Endothelial cell of umbilical vein (primary cell): ENCODE measurements around the gene MYO5B. TPM values are rescaled to one million over a fixed set of nuclear protein-coding genes. Genes with fewer than 3 reads are reported as not detected.

Experiments used
- BruUV-seq: library from RNA; stranded (reverse); fragments of 400-500 nt; replicated peaks from 2 replicates; lab custom pipeline; 2021; lab: Mats Ljungman, UMichigan
- CTCF ChIA-PET: fragments of 300-600, 350-600 bp; sonication (Branson Sonifier 250); formaldehyde crosslinking; loops from one replicate; lab custom pipeline; 2021; ENCODE audit warnings: antibody characterized with exemption, inconsistent platforms; lab: Charles Lee
- POLR2A ChIA-PET: fragments of 300-600, 350-600 bp; sonication (Branson Sonifier 250); formaldehyde crosslinking; loops from one replicate; lab custom pipeline; 2021; ENCODE audit warnings: antibody characterized with exemption, inconsistent platforms; lab: Charles Lee
- DNase-seq: peaks from one replicate; pipeline ENCODE4 v3.0.0-alpha.2; 2011; ENCODE audit warnings: low read depth, low spot score
- FAIRE-seq: peaks from 2 replicates; lab custom pipeline; 2011; peaks lifted over from hg19 to GRCh38; lab: Jason Lieb, UNC
- H2AFZ ChIP-seq: 2 replicates; pipeline ENCODE4 v1.6.0; 2012; ENCODE audit warnings: low read depth, low read length, control low read depth, inconsistent platforms
- H3K27ac ChIP-seq: 2 replicates; pipeline ENCODE4 v1.5.1; 2011; ENCODE audit warnings: low read depth, mild to moderate bottlenecking, control low read depth, low read length, moderate library complexity; ENCODE audit not compliant: insufficient read depth
- H3K27me3 ChIP-seq, 2 experiments: 2 replicates each; pipeline versions ENCODE4 v1.6.0 to v1.6.1; 2011; ENCODE audit warnings: low read length in 2 of 2, mixed read lengths in 1 of 2; ENCODE audit not compliant: control insufficient read depth in 2 of 2, insufficient read depth in 2 of 2
- H3K36me3 ChIP-seq, 2 experiments: 2 replicates in 1 of 2; 3 replicates in 1 of 2; pipeline ENCODE4 v1.5.1; 2011; ENCODE audit warnings: low read length in 2 of 2, mild to moderate bottlenecking in 1 of 2, moderate library complexity in 1 of 2; ENCODE audit not compliant: control insufficient read depth in 2 of 2, insufficient read depth in 2 of 2; ENCODE audit errors: extremely low read depth in 1 of 2
- H3K4me1 ChIP-seq: 3 replicates; pipeline ENCODE4 v1.5.1; 2011; ENCODE audit warnings: mild to moderate bottlenecking, low read length; ENCODE audit not compliant: control insufficient read depth, insufficient read depth; ENCODE audit errors: extremely low read depth
- H3K4me2 ChIP-seq: 2 replicates; pipeline ENCODE4 v1.6.1; 2011; ENCODE audit warnings: low read length, control low read depth, mixed read lengths; ENCODE audit not compliant: insufficient read depth
- H3K4me3 ChIP-seq, 3 experiments: fragments of 200-600 bp in 1 of 3; sonication (generic), shearing (Covaris generic) in 1 of 3; replicated peaks in 1 of 3; 2 replicates each; pipeline ENCODE4 v1.5.1; 2011 to 2016; ENCODE audit warnings: control low read depth in 3 of 3, low read length in 3 of 3, mild to moderate bottlenecking in 2 of 3, inconsistent platforms in 1 of 3, low read depth in 1 of 3, moderate library complexity in 1 of 3; ENCODE audit not compliant: insufficient read depth in 1 of 3
- H3K79me2 ChIP-seq: 2 replicates; pipeline ENCODE4 v1.6.0; 2012; ENCODE audit warnings: low read length, inconsistent platforms; ENCODE audit not compliant: control insufficient read depth, insufficient read depth
- H3K9ac ChIP-seq: replicated peaks from 2 replicates; pipeline ENCODE3; 2011; ENCODE audit warnings: low read length, control low read depth; ENCODE audit not compliant: insufficient read depth; ENCODE audit errors: extremely low read depth
- H3K9me1 ChIP-seq: replicated peaks from 3 replicates; pipeline ENCODE4 v1.6.0; 2011; ENCODE audit warnings: mild to moderate bottlenecking, low read length; ENCODE audit not compliant: control insufficient read depth, insufficient read depth; ENCODE audit errors: extremely low read depth
- H3K9me3 ChIP-seq: replicated peaks from 2 replicates; pipeline ENCODE4 v1.5.1; 2012; ENCODE audit warnings: low read length, inconsistent platforms; ENCODE audit not compliant: control insufficient read depth, insufficient read depth
- H4K20me1 ChIP-seq: replicated peaks from 2 replicates; pipeline ENCODE3; 2011; ENCODE audit warnings: mild to moderate bottlenecking, low read length; ENCODE audit not compliant: control insufficient read depth, insufficient read depth; ENCODE audit errors: extremely low read depth
- CTCF ChIP-seq, 2 donors: IDR thresholded peaks; 1 replicate in 1 of 2; 2 replicates in 1 of 2; pipeline ENCODE4 v1.5.1; 2011; ENCODE audit warnings: low read length in 2 of 2, mild to moderate bottlenecking in 2 of 2, moderate library complexity in 2 of 2, control low read depth in 1 of 2, inconsistent platforms in 1 of 2, low read depth in 1 of 2; ENCODE audit not compliant: insufficient read depth in 1 of 2; ENCODE audit errors: extremely low read depth in 1 of 2
- EZH2 ChIP-seq: IDR thresholded peaks from 2 replicates; pipeline ENCODE4 v1.6.1; 2012; ENCODE audit warnings: borderline replicate concordance, low read depth, mild to moderate bottlenecking, moderate library complexity, low read length, inconsistent platforms; ENCODE audit not compliant: severe bottlenecking
- FOS ChIP-seq: IDR thresholded peaks from 2 replicates; pipeline ENCODE4 v1.6.1; 2011; ENCODE audit warnings: mild to moderate bottlenecking, low read length, moderate library complexity, borderline replicate concordance; ENCODE audit not compliant: insufficient read depth
- GATA2 ChIP-seq: IDR thresholded peaks from 2 replicates; pipeline ENCODE4 v1.7.0; 2011; ENCODE audit warnings: low read depth, mild to moderate bottlenecking, moderate library complexity, mixed read lengths, low read length; ENCODE audit not compliant: insufficient read length, insufficient read depth
- JUN ChIP-seq: IDR thresholded peaks from 2 replicates; pipeline ENCODE4 v1.6.1; 2011; ENCODE audit warnings: borderline replicate concordance, low read depth; ENCODE audit not compliant: insufficient read length, insufficient read depth
- MAX ChIP-seq: IDR thresholded peaks from 2 replicates; pipeline ENCODE4 v1.6.1; 2011; ENCODE audit not compliant: insufficient read depth, insufficient read length
- MYC ChIP-seq: IDR thresholded peaks from one replicate; pipeline ENCODE4 v1.6.1; 2011; ENCODE audit warnings: mild to moderate bottlenecking, low read depth, low read length
- POLR2A ChIP-seq: IDR thresholded peaks from 2 replicates; pipeline ENCODE4 v1.6.1; 2012; ENCODE audit warnings: low read depth, mild to moderate bottlenecking, control low read depth, low read length
- POLR2AphosphoS5 ChIP-seq: IDR thresholded peaks from 2 replicates; pipeline ENCODE4 v1.6.1; 2012; ENCODE audit warnings: low read depth, mild to moderate bottlenecking, control low read depth, low read length, moderate library complexity; ENCODE audit not compliant: insufficient read depth
- dilution Hi-C: fragments of 300-500 bp; cut with MboI; formaldehyde crosslinking; loops from one replicate; pipeline ENCODE4 v1.15.0; 2019; ENCODE audit warnings: low sequenced_read_pairs; ENCODE audit not compliant: extremely low pct_ligation_motif_present
- intact Hi-C: fragments of 100-400 bp; cut with micrococcal nuclease; formaldehyde crosslinking; loops from one replicate; pipeline ENCODE4 v1.10.0; 2022
- polyA plus RNA-seq, 4 experiments: library from polyadenylated mRNA; depleted of rRNA in 3 of 4; stranded (reverse) in 3 of 4; unstranded in 1 of 4; fragments of >200 nt; gene quantifications; 2 replicates each; pipeline versions ENCODE4 v1.2.1 to v1.2.3, GENCODE V29; 2011 to 2012; ENCODE audit warnings: missing spikeins in 1 of 4
- total RNA-seq: library from RNA; stranded (reverse); gene quantifications from 2 replicates; pipeline ENCODE4 v1.2.3, GENCODE V29; 2021

Gene MYO5B
- total and polyA plus RNA-seq, 2 donors (not counting 3 experiments of a cell fraction or from before 2014, with no cell fraction given), result 0.54 to 1.1 TPM

GRCh38 chr18:49966090-49966489 lies 228.9 kb downstream of the MYO5B start:
- Histone ChIP-seq H3K79me2 (no peaks in the 10 kb centered on the region), H2AFZ (no peak overlapping the region), H3K27me3 (peaks cover 0 to 2% of the 10 kb centered on the region in 2 experiments), H3K4me2 (no peak overlapping the region), H3K9ac (no peak overlapping the region), H3K9me1 (no peaks in the 10 kb centered on the region), H3K27ac (no peak overlapping the region), H3K4me3 (no peak overlapping the region), H3K36me3 (no peaks in the 10 kb centered on the region), H4K20me1 (no peaks in the 10 kb centered on the region), H3K9me3 (no peaks in the 10 kb centered on the region), H3K4me1 (no peaks in the 10 kb centered on the region)
- ChIA-PET CTCF (no interaction called here), POLR2A (no interaction called here)
- intact Hi-C loops, result no loop called here
- TF ChIP-seq CTCF (IDR thresholded peaks at IDR 0.05; ENCODE audit: extremely low read depth in 1 of 2, insufficient read depth in 1 of 2, low read depth in 1 of 2, low read length in 2 of 2), result no peak
- BruUV-seq, result no TSS peak
- no peak for DNase-seq
- dilution Hi-C loops, result no loop called here
- FAIRE-seq, result no peak

GRCh38 chr18:49963217-49963616 lies 231.7 kb downstream of the MYO5B start:
- Histone ChIP-seq H3K4me2 (no peak overlapping the region), H3K4me1 (no peaks in the 10 kb centered on the region), H3K27me3 (peaks cover 0 to 2% of the 10 kb centered on the region in 2 experiments), H3K9me3 (no peaks in the 10 kb centered on the region), H2AFZ (no peak overlapping the region), H3K9me1 (no peaks in the 10 kb centered on the region), H4K20me1 (no peaks in the 10 kb centered on the region), H3K27ac (no peak overlapping the region), H3K4me3 (no peak overlapping the region), H3K79me2 (no peaks in the 10 kb centered on the region), H3K36me3 (no peaks in the 10 kb centered on the region), H3K9ac (no peak overlapping the region)
- ChIA-PET CTCF (no interaction called here), POLR2A (no interaction called here)
- no peak for FAIRE-seq
- no peak for DNase-seq
- dilution Hi-C loops (no loop called here), intact Hi-C loops (no loop called here)
- no peak for TF ChIP-seq POLR2A
- no peak for TF ChIP-seq MYC
- TF ChIP-seq FOS, result no peak
- TF ChIP-seq JUN, result no peak
- no peak for TF ChIP-seq GATA2
- no peak for TF ChIP-seq CTCF (IDR thresholded peaks at IDR 0.05; ENCODE audit: extremely low read depth in 1 of 2, insufficient read depth in 1 of 2, low read depth in 1 of 2, low read length in 2 of 2)
- TF ChIP-seq POLR2AphosphoS5, result no peak
- TF ChIP-seq MAX, result no peak
- no peak for TF ChIP-seq EZH2
- no TSS peak for BruUV-seq
